ENCODE results near the gene PLOD1. TPM values are rescaled to one million over a fixed set of nuclear protein-coding genes. Genes with fewer than 3 reads are reported as not detected.

The PLOD1 gene
- total RNA-seq, 1 donor from 2014 or later = 477 TPM

DNA sequence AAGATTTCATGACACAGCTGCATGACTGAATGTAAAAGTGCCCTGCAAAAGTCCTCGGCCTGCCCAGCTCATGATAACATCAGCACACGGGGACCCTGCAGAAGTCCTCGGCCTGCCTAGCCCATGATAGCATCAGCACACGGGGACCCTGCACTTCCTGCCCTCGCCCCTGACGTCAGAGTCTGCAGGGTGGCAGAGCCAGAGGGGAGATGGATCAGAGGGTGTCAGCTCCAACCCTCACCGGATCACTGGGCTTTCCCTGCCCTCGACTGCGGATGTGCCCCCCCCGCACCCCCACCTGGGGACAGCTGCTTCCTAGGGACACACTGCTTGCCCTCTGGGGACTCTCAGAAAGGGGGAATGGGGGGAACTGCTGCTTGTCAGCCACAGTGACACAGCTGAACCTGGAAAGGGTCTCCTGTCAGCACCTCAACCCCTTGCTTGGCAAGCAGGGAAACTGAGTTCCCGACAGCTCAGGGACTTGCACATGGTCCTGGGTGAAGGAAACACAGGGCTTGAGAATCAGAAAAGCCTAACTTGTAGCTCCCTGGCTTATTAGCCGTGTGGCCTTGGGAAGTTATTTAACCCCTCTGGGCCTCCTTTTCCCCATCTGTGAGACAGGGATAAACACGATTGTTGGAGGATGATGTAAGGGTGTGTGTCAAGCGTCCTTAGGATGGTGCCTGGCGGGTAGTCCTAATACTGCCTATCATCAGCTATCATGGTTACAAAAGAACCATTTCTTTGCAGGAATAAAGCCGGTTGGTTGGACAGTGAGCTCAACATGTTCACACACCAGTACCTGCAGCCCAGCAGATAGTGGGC lies 76.4 kb downstream of the PLOD1 start:
- H3K9me3 Mint-ChIP-seq (ENCODE audit: low read depth) = no peaks in the 10 kb centered on the region
- TF ChIP-seq, protein P1, sequence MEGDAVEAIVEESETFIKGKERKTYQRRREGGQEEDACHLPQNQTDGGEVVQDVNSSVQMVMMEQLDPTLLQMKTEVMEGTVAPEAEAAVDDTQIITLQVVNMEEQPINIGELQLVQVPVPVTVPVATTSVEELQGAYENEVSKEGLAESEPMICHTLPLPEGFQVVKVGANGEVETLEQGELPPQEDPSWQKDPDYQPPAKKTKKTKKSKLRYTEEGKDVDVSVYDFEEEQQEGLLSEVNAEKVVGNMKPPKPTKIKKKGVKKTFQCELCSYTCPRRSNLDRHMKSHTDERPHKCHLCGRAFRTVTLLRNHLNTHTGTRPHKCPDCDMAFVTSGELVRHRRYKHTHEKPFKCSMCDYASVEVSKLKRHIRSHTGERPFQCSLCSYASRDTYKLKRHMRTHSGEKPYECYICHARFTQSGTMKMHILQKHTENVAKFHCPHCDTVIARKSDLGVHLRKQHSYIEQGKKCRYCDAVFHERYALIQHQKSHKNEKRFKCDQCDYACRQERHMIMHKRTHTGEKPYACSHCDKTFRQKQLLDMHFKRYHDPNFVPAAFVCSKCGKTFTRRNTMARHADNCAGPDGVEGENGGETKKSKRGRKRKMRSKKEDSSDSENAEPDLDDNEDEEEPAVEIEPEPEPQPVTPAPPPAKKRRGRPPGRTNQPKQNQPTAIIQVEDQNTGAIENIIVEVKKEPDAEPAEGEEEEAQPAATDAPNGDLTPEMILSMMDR (IDR thresholded peaks at IDR 0.05) = no peak
- no peaks in the 10 kb centered on the region for H3K27me3 Mint-ChIP-seq (ENCODE audit: low read depth)
- H3K36me3 Mint-ChIP-seq (ENCODE audit: low read depth) = peaks cover 30% of the 10 kb centered on the region
- H3K27ac Mint-ChIP-seq (ENCODE audit: unreplicated experiment) = no peak overlapping the region
- H3K4me3 Mint-ChIP-seq (ENCODE audit: unreplicated experiment) = no peak overlapping the region
- no peak for DNase-seq (ENCODE audit: low spot score)
- H3K4me1 Mint-ChIP-seq (ENCODE audit: low read depth) = no peaks in the 10 kb centered on the region

DNA sequence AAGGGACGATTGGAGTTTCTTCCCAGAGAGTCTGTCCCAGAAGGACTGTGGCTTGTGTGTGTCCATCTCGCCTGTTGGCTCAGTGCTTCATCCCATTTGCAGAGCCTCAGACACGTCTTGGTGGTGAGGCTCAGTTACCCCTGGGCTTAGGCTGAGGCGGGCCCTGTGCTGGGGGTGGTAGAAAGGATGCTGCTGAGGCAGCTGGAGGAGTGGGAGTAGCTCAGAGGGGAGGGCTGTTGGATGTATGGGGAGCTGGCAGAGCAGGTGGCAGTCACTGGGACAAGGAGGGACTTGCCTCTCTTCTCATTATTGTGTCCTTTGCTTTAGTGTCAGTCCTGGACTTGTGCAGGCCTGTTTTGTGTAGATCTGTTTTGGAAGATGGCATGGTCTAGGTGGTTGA lies 77.5 kb downstream of the PLOD1 start:
- Mint-ChIP-seq H3K9me3 (ENCODE audit: low read depth) (no peaks in the 10 kb centered on the region), H3K27me3 (ENCODE audit: low read depth) (no peaks in the 10 kb centered on the region), H3K36me3 (ENCODE audit: low read depth) (peaks cover 24% of the 10 kb centered on the region), H3K4me1 (ENCODE audit: low read depth) (no peaks in the 10 kb centered on the region), H3K27ac (ENCODE audit: unreplicated experiment) (no peak overlapping the region), H3K4me3 (ENCODE audit: unreplicated experiment) (no peak overlapping the region)
- no peak for DNase-seq (ENCODE audit: low spot score)
- TF ChIP-seq, protein P1 (IDR thresholded peaks at IDR 0.05) = no peak

DNA sequence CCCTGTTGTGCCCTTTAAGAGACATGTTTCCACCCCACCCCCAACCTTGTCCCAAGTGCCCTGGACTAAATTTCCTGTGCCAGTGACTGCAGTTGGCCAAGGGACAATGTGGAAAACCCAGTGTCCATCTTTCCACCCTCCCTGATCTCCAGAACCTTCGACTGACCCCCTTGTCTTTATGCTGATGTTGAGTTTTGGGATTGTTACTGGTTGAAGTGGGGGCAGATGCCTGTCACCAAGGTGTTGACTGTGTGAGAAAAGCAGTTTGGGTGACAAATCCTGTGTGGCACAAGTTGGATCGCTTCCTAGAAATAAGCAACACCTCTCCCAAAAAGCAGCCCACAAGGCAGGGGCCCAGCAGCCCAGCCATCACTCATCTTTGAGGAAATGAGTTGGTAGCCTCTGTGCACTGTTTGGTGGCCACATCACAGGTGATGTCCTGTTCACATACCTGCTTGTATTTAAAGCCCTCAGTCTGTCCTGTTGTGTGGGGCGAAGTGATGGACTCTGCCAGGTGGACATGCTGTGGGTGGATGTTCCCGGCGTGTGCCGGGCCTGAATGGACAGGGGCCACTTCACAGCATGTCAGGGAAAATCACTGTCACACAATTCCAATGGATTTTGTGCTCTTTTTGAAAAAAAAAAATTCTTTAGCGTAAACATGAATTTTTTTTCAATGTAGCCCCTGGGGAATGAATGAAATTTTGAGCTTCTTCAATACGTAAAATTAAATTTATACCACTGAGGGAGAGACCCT lies 78.2 kb downstream of the PLOD1 start:
- TF ChIP-seq, protein P1 (IDR thresholded peaks at IDR 0.05) = no peak
- no peak overlapping the region for H3K4me3 Mint-ChIP-seq (ENCODE audit: unreplicated experiment)
- H3K27me3 Mint-ChIP-seq (ENCODE audit: low read depth) = no peaks in the 10 kb centered on the region
- H3K4me1 Mint-ChIP-seq (ENCODE audit: low read depth) = no peaks in the 10 kb centered on the region
- no peak for DNase-seq (ENCODE audit: low spot score)
- no peaks in the 10 kb centered on the region for H3K9me3 Mint-ChIP-seq (ENCODE audit: low read depth)
- no peak overlapping the region for H3K27ac Mint-ChIP-seq (ENCODE audit: unreplicated experiment)
- H3K36me3 Mint-ChIP-seq (ENCODE audit: low read depth) = peaks cover 19% of the 10 kb centered on the region

DNA sequence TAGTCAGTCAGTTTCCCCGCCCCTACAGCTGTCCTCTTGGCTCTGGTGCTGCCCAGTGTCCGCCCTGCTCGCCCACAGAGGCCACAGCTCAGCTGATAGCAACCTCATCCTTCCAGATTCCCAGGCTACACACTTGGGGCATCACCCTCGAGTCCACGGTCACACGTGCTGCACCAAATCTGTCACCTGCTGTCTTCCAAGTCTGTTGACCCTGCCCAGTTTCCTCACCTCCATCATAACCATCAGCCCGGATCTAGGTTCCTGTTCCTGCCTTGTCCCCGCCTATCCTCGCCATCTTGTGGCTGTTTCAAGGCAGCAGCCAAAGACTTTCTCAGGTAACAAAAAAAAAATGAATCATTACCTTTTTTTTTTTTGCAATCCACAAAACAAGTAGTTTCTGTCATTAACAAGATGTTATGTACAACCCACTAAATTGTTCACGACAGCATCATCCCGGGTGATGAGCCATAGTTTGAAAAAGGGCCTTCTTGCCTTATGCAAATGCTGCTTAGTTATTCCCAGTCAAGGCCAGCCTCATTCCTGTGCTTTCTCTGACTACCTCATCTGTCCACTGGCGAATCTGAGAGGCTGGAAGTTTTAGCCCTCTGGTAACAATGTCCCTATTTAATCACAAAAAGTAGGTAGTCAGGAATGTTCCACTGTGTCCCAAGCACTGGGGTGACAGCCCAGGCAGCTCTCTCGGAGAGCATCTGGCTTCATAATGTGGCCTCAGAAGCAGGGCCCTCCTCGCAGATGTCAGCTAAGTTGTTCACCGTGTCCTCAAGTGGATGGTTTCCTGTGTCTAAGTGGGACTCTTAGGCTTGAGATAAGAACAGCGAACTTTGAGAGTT lies 79.8 kb downstream of the PLOD1 start:
- Mint-ChIP-seq H3K4me3 (ENCODE audit: unreplicated experiment) (no peak overlapping the region), H3K27ac (ENCODE audit: unreplicated experiment) (peak overlapping the region; percentile 14), H3K9me3 (ENCODE audit: low read depth) (no peaks in the 10 kb centered on the region), H3K27me3 (ENCODE audit: low read depth) (no peaks in the 10 kb centered on the region), H3K36me3 (ENCODE audit: low read depth) (peaks cover 13% of the 10 kb centered on the region), H3K4me1 (ENCODE audit: low read depth) (no peaks in the 10 kb centered on the region)
- no peak for DNase-seq (ENCODE audit: low spot score)
- TF ChIP-seq, protein P1 (IDR thresholded peaks at IDR 0.05) = peak; percentile 17

Data from chondrocyte (in vitro differentiated cells).